SW480 (cell line): ENCODE results near the gene SZT2.
"Not testable (repeated sequence)": the region's sequence is repeated elsewhere in the genome, so short reads cannot be mapped to it uniquely, and the experiment has no call there.

Experiments used
- DNase-seq: peaks from one replicate; pipeline ENCODE4 v3.0.0-alpha.2; 2016; ENCODE audit warnings: low spot score

SZT2 gene

GRCh38 chr1:43491061-43491460 is 101.4 kb downstream of the SZT2 start:
- DNase-seq = no peak

GRCh38 chr1:43492826-43493225 is 103.1 kb downstream of the SZT2 start:
- no peak for DNase-seq

GRCh38 chr1:43493661-43494450 is 104.2 kb downstream of the SZT2 start:
- DNase-seq = no peak

GRCh38 chr1:43495204-43495603 is 105.5 kb downstream of the SZT2 start:
- DNase-seq = no peak

- DNase-seq = no peak
Measured at GRCh38 chr1:43499898-43500297, 110.2 kb downstream of the SZT2 start.

- DNase-seq = not testable (repeated sequence)
Measured at GRCh38 chr1:43501806-43502205, 112.1 kb downstream of the SZT2 start.

GRCh38 chr1:43503534-43503933 is 113.8 kb downstream of the SZT2 start:
- no peak for DNase-seq
